ENCODE results near the gene TMEM125. TPM values are rescaled to one million over a fixed set of nuclear protein-coding genes. Genes with fewer than 3 reads are reported as not detected.

Gene TMEM125
- total and polyA plus RNA-seq, 2 of the 4 experiments (the other 2 are of a cell fraction), result under 0.01 to 0.03 TPM

GRCh38 chr1:43286115-43286514 is 16.3 kb downstream of the TMEM125 start:
- DNase-seq (no peak), ATAC-seq (ENCODE audit: low read depth) (no peak)
- Histone ChIP-seq H2BK15ac (ENCODE audit: low read depth, low read length) (no peak overlapping the region), H3K27me3 (ENCODE audit: control insufficient read depth, insufficient read depth, low read length) (peaks cover 29% of the 10 kb centered on the region), H3K36me3 (ENCODE audit: control insufficient read depth, insufficient read depth, low read length) (no peaks in the 10 kb centered on the region), H2BK120ac (ENCODE audit: low read depth, low read length) (no peak overlapping the region), H2AK5ac (ENCODE audit: low read depth, low read length) (no peak overlapping the region), H4K5ac (ENCODE audit: low read depth, low read length) (no peak overlapping the region), H3K79me1 (ENCODE audit: low read depth in 1 of 2, low read length in 2 of 2) (no peaks in the 10 kb centered on the region), H3K18ac (ENCODE audit: low read depth, low read length) (no peak overlapping the region), H3K9ac (ENCODE audit: low read depth, low read length) (no peak overlapping the region), H2BK5ac (ENCODE audit: low read depth, low read length, poor library complexity, severe bottlenecking) (no peak overlapping the region), H2BK20ac (ENCODE audit: low read depth, low read length) (no peak overlapping the region), H2AFZ (replicated peaks; ENCODE audit: low read length, poor library complexity) (no peak overlapping the region), H3K56ac (ENCODE audit: extremely low read depth, insufficient read depth, low read length) (no peak overlapping the region), H2AK9ac (replicated peaks; ENCODE audit: low read depth, low read length, poor library complexity) (no peak overlapping the region), H3K4me1 (ENCODE audit: control insufficient read depth, insufficient read depth, low read length) (no peaks in the 10 kb centered on the region), H3K9me3 (ENCODE audit: control insufficient read depth, insufficient read depth, low read length) (no peaks in the 10 kb centered on the region), H3K4me2 (ENCODE audit: low read depth, low read length) (no peak overlapping the region), H4K8ac (ENCODE audit: low read depth in 2 of 2, low read length in 2 of 2) (no peak overlapping the region), H3K4me3 (ENCODE audit: insufficient read depth, low read depth, low read length) (no peak overlapping the region), H3K23ac (ENCODE audit: low read depth, low read length) (no peak overlapping the region), H4K20me1 (ENCODE audit: insufficient read depth, low read length) (no peaks in the 10 kb centered on the region), H3K9me1 (ENCODE audit: insufficient read depth, low read length) (no peaks in the 10 kb centered on the region), H3K27ac (ENCODE audit: insufficient read depth, low read length) (no peak overlapping the region), H3K4ac (ENCODE audit: low read depth, low read length) (no peak overlapping the region), H3K14ac (replicated peaks; ENCODE audit: low read depth, low read length) (no peak overlapping the region), H4K91ac (ENCODE audit: insufficient read depth, low read depth, low read length) (no peak overlapping the region)
- TF ChIP-seq MAFK (IDR thresholded peaks at IDR 0.05; ENCODE audit: low read depth, low read length), result no peak
- no peak for TF ChIP-seq RCOR1 (IDR thresholded peaks at IDR 0.05; ENCODE audit: insufficient replicate concordance, low read length)
- TF ChIP-seq POLR2A (IDR thresholded peaks at IDR 0.05; ENCODE audit: low read depth, low read length), result no peak
- TF ChIP-seq, protein P1, sequence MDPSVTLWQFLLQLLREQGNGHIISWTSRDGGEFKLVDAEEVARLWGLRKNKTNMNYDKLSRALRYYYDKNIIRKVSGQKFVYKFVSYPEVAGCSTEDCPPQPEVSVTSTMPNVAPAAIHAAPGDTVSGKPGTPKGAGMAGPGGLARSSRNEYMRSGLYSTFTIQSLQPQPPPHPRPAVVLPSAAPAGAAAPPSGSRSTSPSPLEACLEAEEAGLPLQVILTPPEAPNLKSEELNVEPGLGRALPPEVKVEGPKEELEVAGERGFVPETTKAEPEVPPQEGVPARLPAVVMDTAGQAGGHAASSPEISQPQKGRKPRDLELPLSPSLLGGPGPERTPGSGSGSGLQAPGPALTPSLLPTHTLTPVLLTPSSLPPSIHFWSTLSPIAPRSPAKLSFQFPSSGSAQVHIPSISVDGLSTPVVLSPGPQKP (IDR thresholded peaks at IDR 0.05; ENCODE audit: borderline replicate concordance, low read depth, low read length), result no peak
- TF ChIP-seq BHLHE40 (IDR thresholded peaks at IDR 0.05; ENCODE audit: low read depth, low read length), result no peak
- no peak for TF ChIP-seq SMC3 (IDR thresholded peaks at IDR 0.05; ENCODE audit: low read depth, low read length)
- no peak for TF ChIP-seq FOS (IDR thresholded peaks at IDR 0.05; ENCODE audit: low read depth, low read length)
- no peak for TF ChIP-seq CEBPB (IDR thresholded peaks at IDR 0.05; ENCODE audit: low read depth, low read length)
- TF ChIP-seq MAZ (IDR thresholded peaks at IDR 0.05; ENCODE audit: borderline replicate concordance, low read depth, low read length), result no peak
- TF ChIP-seq, protein P2, sequence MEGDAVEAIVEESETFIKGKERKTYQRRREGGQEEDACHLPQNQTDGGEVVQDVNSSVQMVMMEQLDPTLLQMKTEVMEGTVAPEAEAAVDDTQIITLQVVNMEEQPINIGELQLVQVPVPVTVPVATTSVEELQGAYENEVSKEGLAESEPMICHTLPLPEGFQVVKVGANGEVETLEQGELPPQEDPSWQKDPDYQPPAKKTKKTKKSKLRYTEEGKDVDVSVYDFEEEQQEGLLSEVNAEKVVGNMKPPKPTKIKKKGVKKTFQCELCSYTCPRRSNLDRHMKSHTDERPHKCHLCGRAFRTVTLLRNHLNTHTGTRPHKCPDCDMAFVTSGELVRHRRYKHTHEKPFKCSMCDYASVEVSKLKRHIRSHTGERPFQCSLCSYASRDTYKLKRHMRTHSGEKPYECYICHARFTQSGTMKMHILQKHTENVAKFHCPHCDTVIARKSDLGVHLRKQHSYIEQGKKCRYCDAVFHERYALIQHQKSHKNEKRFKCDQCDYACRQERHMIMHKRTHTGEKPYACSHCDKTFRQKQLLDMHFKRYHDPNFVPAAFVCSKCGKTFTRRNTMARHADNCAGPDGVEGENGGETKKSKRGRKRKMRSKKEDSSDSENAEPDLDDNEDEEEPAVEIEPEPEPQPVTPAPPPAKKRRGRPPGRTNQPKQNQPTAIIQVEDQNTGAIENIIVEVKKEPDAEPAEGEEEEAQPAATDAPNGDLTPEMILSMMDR (conservative IDR thresholded peaks at IDR 0.05; ENCODE audit: low read depth, low read length), result no peak
- TF ChIP-seq CHD1 (IDR thresholded peaks at IDR 0.05; ENCODE audit: low read depth, low read length), result no peak
- no peak for TF ChIP-seq MXI1 (IDR thresholded peaks at IDR 0.05; ENCODE audit: borderline replicate concordance, low read depth, low read length)
- no peak for TF ChIP-seq RFX5 (IDR thresholded peaks at IDR 0.05; ENCODE audit: low read depth, low read length)
- TF ChIP-seq RAD21 (IDR thresholded peaks at IDR 0.05; ENCODE audit: low read length), result no peak
- POLR2A ChIA-PET (ENCODE audit: unreplicated experiment), result no interaction called here
- intact Hi-C loops (cut with micrococcal nuclease) (no loop called here), dilution Hi-C loops (cut with HindIII; ENCODE audit: low sequenced_read_pairs, unreplicated experiment) (no loop called here), in situ Hi-C loops (cut with MboI; ENCODE audit: low sequenced_read_pairs) (no loop called here)
- BruUV-seq (replicated peaks), result no TSS peak
- CTCF ChIA-PET, result no interaction called here
- WGBS, 2 experiments (ENCODE audit: extremely low coverage in 2 of 2, insufficient read length in 1 of 2), result 87% methylated on average over 6 of the region's 11 CpGs; no CpG with 5 or more reads in 1 of the 2 experiments

All from IMR-90 (cell line).